Measurements from ENCODE around the gene CD1E.

CD1E gene

GRCh38 chr1:158327481-158327880 lies 26.2 kb upstream of the CD1E start:
- no peak overlapping the region for H3K9ac ChIP-seq
- no peaks in the 10 kb centered on the region for H3K9me3 ChIP-seq (ENCODE audit: control insufficient read depth, low read length)
- no peaks in the 10 kb centered on the region for H3K79me2 ChIP-seq
- no peak overlapping the region for H3K27ac ChIP-seq
- no peaks in the 10 kb centered on the region for H3K27me3 ChIP-seq (ENCODE audit: control insufficient read depth, insufficient read depth, low read length)
- TF ChIP-seq, protein P1, sequence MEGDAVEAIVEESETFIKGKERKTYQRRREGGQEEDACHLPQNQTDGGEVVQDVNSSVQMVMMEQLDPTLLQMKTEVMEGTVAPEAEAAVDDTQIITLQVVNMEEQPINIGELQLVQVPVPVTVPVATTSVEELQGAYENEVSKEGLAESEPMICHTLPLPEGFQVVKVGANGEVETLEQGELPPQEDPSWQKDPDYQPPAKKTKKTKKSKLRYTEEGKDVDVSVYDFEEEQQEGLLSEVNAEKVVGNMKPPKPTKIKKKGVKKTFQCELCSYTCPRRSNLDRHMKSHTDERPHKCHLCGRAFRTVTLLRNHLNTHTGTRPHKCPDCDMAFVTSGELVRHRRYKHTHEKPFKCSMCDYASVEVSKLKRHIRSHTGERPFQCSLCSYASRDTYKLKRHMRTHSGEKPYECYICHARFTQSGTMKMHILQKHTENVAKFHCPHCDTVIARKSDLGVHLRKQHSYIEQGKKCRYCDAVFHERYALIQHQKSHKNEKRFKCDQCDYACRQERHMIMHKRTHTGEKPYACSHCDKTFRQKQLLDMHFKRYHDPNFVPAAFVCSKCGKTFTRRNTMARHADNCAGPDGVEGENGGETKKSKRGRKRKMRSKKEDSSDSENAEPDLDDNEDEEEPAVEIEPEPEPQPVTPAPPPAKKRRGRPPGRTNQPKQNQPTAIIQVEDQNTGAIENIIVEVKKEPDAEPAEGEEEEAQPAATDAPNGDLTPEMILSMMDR (IDR thresholded peaks at IDR 0.05) = no peak
- H2AFZ ChIP-seq = no peak overlapping the region
- no peaks in the 10 kb centered on the region for H3K36me3 ChIP-seq (ENCODE audit: control insufficient read depth, insufficient read depth, low read length)
- H3K4me3 ChIP-seq (ENCODE audit: low read depth, low read length) = no peak overlapping the region
- no peaks in the 10 kb centered on the region for H3K4me1 ChIP-seq
- H3K4me2 ChIP-seq (ENCODE audit: low read length) = no peak overlapping the region

- Histone ChIP-seq H3K9ac (no peak overlapping the region), H3K79me2 (no peaks in the 10 kb centered on the region), H3K9me3 (ENCODE audit: control insufficient read depth, low read length) (no peaks in the 10 kb centered on the region), H3K4me1 (no peaks in the 10 kb centered on the region), H3K4me2 (ENCODE audit: low read length) (no peak overlapping the region), H3K36me3 (ENCODE audit: control insufficient read depth, insufficient read depth, low read length) (no peaks in the 10 kb centered on the region), H3K27me3 (ENCODE audit: control insufficient read depth, insufficient read depth, low read length) (no peaks in the 10 kb centered on the region), H3K4me3 (ENCODE audit: low read depth, low read length) (no peak overlapping the region), H3K27ac (no peak overlapping the region), H2AFZ (no peak overlapping the region)
- TF ChIP-seq, protein P1 (IDR thresholded peaks at IDR 0.05) = no peak
Measured at GRCh38 chr1:158328426-158328825, 25.3 kb upstream of the CD1E start.

DNA sequence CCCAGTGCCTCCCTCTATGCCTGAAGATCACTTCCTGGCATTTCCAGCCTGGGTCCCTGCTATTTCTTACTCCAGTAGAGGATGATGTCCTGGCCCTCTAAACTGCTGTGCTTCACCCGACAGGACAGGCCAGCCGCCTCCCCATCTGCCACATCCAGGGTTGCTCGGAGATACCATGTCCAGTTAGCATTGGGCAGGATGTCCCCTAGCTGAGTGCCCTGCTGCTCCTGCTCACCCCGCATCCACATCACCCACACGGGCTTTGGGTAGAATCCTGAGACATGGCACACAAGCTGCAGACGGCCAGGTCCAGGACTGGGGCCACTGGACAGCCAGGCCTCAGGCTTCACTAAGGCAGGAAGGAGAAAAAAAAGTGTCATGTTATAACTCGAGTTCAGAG lies 24.4 kb upstream of the CD1E start:
- no peak overlapping the region for H2AFZ ChIP-seq
- TF ChIP-seq, protein P1 (IDR thresholded peaks at IDR 0.05) = no peak
- H3K36me3 ChIP-seq (ENCODE audit: control insufficient read depth, insufficient read depth, low read length) = no peaks in the 10 kb centered on the region
- H3K79me2 ChIP-seq = no peaks in the 10 kb centered on the region
- H3K27ac ChIP-seq = no peak overlapping the region
- no peaks in the 10 kb centered on the region for H3K9me3 ChIP-seq (ENCODE audit: control insufficient read depth, low read length)
- no peak overlapping the region for H3K9ac ChIP-seq
- H3K27me3 ChIP-seq (ENCODE audit: control insufficient read depth, insufficient read depth, low read length) = no peaks in the 10 kb centered on the region
- H3K4me2 ChIP-seq (ENCODE audit: low read length) = no peak overlapping the region
- H3K4me1 ChIP-seq = no peaks in the 10 kb centered on the region
- H3K4me3 ChIP-seq (ENCODE audit: low read depth, low read length) = no peak overlapping the region

DNA sequence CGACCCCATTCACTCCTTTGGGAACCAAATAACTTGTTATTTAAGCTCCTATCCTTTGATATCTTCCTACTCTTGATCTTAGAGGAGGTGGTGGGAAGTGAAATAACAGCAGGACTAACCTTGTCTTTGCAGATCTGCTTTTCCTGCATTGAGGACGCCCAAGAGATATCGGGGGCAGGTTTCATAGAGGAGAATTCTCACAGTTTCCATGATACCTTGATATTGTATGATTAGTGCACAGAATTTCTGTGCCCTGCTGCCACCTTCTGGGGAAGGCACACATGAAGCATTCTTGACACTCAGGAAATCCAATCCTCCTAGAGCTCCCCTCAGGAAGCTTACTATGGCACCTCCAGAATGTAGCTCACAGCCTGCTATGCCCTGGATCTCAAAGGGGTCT lies 24.0 kb upstream of the CD1E start:
- Histone ChIP-seq H3K27ac (no peak overlapping the region), H3K4me2 (ENCODE audit: low read length) (no peak overlapping the region), H3K36me3 (ENCODE audit: control insufficient read depth, insufficient read depth, low read length) (no peaks in the 10 kb centered on the region), H3K9ac (no peak overlapping the region), H3K79me2 (no peaks in the 10 kb centered on the region), H3K9me3 (ENCODE audit: control insufficient read depth, low read length) (no peaks in the 10 kb centered on the region), H3K4me1 (no peaks in the 10 kb centered on the region), H3K4me3 (ENCODE audit: low read depth, low read length) (no peak overlapping the region), H3K27me3 (ENCODE audit: control insufficient read depth, insufficient read depth, low read length) (no peaks in the 10 kb centered on the region), H2AFZ (no peak overlapping the region)
- TF ChIP-seq, protein P1 (IDR thresholded peaks at IDR 0.05) = no peak

DNA sequence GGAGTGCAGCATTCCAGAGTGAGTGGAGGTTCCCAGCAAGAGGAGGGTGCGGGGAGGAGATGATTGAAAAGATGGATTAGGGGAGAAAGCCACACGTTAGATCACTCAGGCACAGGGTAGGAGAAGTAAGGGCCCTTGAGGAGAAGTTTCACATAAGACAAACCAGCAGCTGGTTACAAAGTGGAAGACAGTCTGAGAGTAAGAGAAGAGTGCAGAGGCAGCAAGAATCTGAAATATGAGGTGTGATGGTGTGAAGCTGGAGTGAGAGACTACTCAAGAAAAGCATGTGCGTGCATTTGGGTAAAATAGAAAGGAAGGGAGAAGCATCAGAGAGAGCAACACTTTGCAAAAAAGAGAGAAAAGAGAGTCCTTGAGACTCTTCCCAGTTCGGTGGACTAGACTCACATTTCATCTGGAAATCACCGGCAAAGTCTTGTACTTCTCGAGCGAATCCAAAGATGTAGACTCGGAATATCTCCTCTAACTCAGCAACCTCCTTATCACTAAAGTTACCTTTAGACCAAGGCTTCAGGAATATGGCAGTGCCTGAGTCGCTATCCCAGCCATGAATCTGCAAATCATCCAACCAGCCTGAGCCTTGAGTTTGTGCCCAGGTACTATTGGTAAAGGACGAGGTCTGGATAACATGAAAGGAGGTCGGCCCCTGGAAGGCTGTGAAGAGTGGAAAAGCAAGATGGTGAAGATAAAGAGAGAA lies 23.1 kb upstream of the CD1E start:
- no peaks in the 10 kb centered on the region for H3K36me3 ChIP-seq (ENCODE audit: control insufficient read depth, insufficient read depth, low read length)
- no peak overlapping the region for H3K4me2 ChIP-seq (ENCODE audit: low read length)
- H3K4me3 ChIP-seq (ENCODE audit: low read depth, low read length) = no peak overlapping the region

More for the DNA sequence above, 23.1 kb upstream of the CD1E start:
- TF ChIP-seq, protein P1 (IDR thresholded peaks at IDR 0.05) = no peak
- Histone ChIP-seq H3K9me3 (ENCODE audit: control insufficient read depth, low read length) (no peaks in the 10 kb centered on the region), H3K9ac (no peak overlapping the region), H3K27me3 (ENCODE audit: control insufficient read depth, insufficient read depth, low read length) (no peaks in the 10 kb centered on the region), H2AFZ (no peak overlapping the region), H3K79me2 (no peaks in the 10 kb centered on the region), H3K27ac (no peak overlapping the region), H3K4me1 (no peaks in the 10 kb centered on the region)

All from parathyroid adenoma (tissue), 2 donors.